ENCODE measurements around the gene LEMD3.

Gene LEMD3

GRCh38 chr12:65208964-65209654 lies 39.7 kb downstream of the LEMD3 start:
- no peak for DNase-seq (ENCODE audit: low spot score)

GRCh38 chr12:65209655-65210043 lies 40.3 kb downstream of the LEMD3 start:
- DNase-seq (ENCODE audit: low spot score): peak; percentile 31

GRCh38 chr12:65217086-65217485 lies 47.7 kb downstream of the LEMD3 start:
- no peak for DNase-seq (ENCODE audit: low spot score)

- no peak for DNase-seq (ENCODE audit: low spot score)
Measured at GRCh38 chr12:65220761-65221160, 51.4 kb downstream of the LEMD3 start.

- DNase-seq (ENCODE audit: low spot score): no peak
Measured at GRCh38 chr12:65229441-65229840, 60.1 kb downstream of the LEMD3 start.

- peak; percentile 28 for DNase-seq (ENCODE audit: low spot score)
Measured at GRCh38 chr12:65232476-65233077, 63.2 kb downstream of the LEMD3 start.

GRCh38 chr12:65237153-65237552 lies 67.8 kb downstream of the LEMD3 start:
- DNase-seq (ENCODE audit: low spot score): no peak

- no peak for DNase-seq (ENCODE audit: low spot score)
Measured at GRCh38 chr12:65238609-65239008, 69.2 kb downstream of the LEMD3 start.

GRCh38 chr12:65248656-65249633 lies 79.6 kb downstream of the LEMD3 start:
- no peak for DNase-seq (ENCODE audit: low spot score)

- DNase-seq (ENCODE audit: low spot score): no peak
Measured at GRCh38 chr12:65252515-65252914, 83.1 kb downstream of the LEMD3 start.

GRCh38 chr12:65257986-65258385 lies 88.6 kb downstream of the LEMD3 start:
- DNase-seq (ENCODE audit: low spot score): no peak

GRCh38 chr12:65259501-65259900 lies 90.1 kb downstream of the LEMD3 start:
- no peak for DNase-seq (ENCODE audit: low spot score)

- DNase-seq (ENCODE audit: low spot score): no peak
Measured at GRCh38 chr12:65263777-65264176, 94.4 kb downstream of the LEMD3 start.

- no peak for DNase-seq (ENCODE audit: low spot score)
Measured at GRCh38 chr12:65266408-65266807, 97.0 kb downstream of the LEMD3 start.

GRCh38 chr12:65269603-65270002 lies 100.2 kb downstream of the LEMD3 start:
- DNase-seq (ENCODE audit: low spot score): no peak

GRCh38 chr12:65274602-65275272 lies 105.4 kb downstream of the LEMD3 start:
- no peak for DNase-seq (ENCODE audit: low spot score)

- no peak for DNase-seq (ENCODE audit: low spot score)
Measured at GRCh38 chr12:65275627-65276026, 106.2 kb downstream of the LEMD3 start.

- DNase-seq (ENCODE audit: low spot score): no peak
Measured at GRCh38 chr12:65276916-65277530, 107.6 kb downstream of the LEMD3 start.

GRCh38 chr12:65277994-65278575 lies 108.7 kb downstream of the LEMD3 start:
- DNase-seq (ENCODE audit: low spot score): no peak

GRCh38 chr12:65278576-65279368 lies 109.4 kb downstream of the LEMD3 start, which contains the start of gene MSRB3:
MSRB3 (plus strand) TSS chr12:65278683; CDS start chr12:65308580, 29,897 bp downstream.
- no peak for DNase-seq (ENCODE audit: low spot score)

Data from CD4-positive, alpha-beta T cell treated with Interleukin-2 at 100 ng/mL for 4 hours (primary cell).